Loucy (cell line): ENCODE measurements around the gene SPATA33.

ENCODE experiments used
- H2AFZ ChIP-seq: fragments of 200-600 bp; sonication (generic); 2 replicates; pipeline ENCODE4 v1.6.0; 2016; ENCODE audit warnings: antibody characterized with exemption, mild to moderate bottlenecking, low read length, moderate library complexity
- H3F3A ChIP-seq: fragments of 200-600 bp; 2 replicates; pipeline ENCODE4 v1.6.0; 2016; ENCODE audit warnings: antibody characterized with exemption, low read depth, mild to moderate bottlenecking
- H3K27me3 ChIP-seq: fragments of 200-600 bp; sonication (generic); 2 replicates; pipeline ENCODE4 v1.6.1; 2014; ENCODE audit warnings: low read length, mild to moderate bottlenecking; ENCODE audit not compliant: insufficient read depth, poor library complexity, severe bottlenecking
- H3K36me3 ChIP-seq: fragments of 200-600 bp; sonication (generic); 2 replicates; pipeline ENCODE4 v1.6.1; 2016; ENCODE audit warnings: low read length; ENCODE audit not compliant: insufficient read depth
- H3K4me1 ChIP-seq: fragments of 200-600 bp; sonication (generic); 2 replicates; pipeline ENCODE4 v1.5.1; 2014; ENCODE audit warnings: low read length, mild to moderate bottlenecking; ENCODE audit not compliant: insufficient read depth, poor library complexity, severe bottlenecking
- H3K4me2 ChIP-seq: fragments of 200-600 bp; sonication (generic); 2 replicates; pipeline ENCODE4 v1.6.0; 2014; ENCODE audit warnings: antibody characterized with exemption, low read length, low read depth, mild to moderate bottlenecking; ENCODE audit not compliant: poor library complexity, severe bottlenecking
- H3K4me3 ChIP-seq: fragments of 200-600 bp; sonication (generic); 2 replicates; pipeline ENCODE4 v1.5.1; 2014; ENCODE audit warnings: low read length, mild to moderate bottlenecking, mixed read lengths; ENCODE audit not compliant: poor library complexity, severe bottlenecking
- H3K79me2 ChIP-seq: fragments of 200-600 bp; sonication (generic); 2 replicates; pipeline ENCODE4 v1.6.1; 2014; ENCODE audit warnings: low read length; ENCODE audit not compliant: insufficient read depth
- H3K9ac ChIP-seq: fragments of 200-600 bp; sonication (generic); 2 replicates; pipeline ENCODE4 v1.6.0; 2014; ENCODE audit warnings: mild to moderate bottlenecking, low read depth, low read length, moderate library complexity; ENCODE audit not compliant: poor library complexity, severe bottlenecking
- H3K9me2 ChIP-seq: fragments of 200-600 bp; sonication (generic); replicated peaks from 2 replicates; pipeline ENCODE4 v1.6.1; 2016; ENCODE audit warnings: low read depth, low read length, mixed read lengths
- H3K9me3 ChIP-seq: fragments of 200-600 bp; sonication (generic); 2 replicates; pipeline ENCODE4 v1.6.1; 2014; ENCODE audit warnings: mild to moderate bottlenecking, antibody characterized with exemption, low read length, low read depth; ENCODE audit not compliant: insufficient read depth
- H4K20me1 ChIP-seq: fragments of 200-600 bp; sonication (generic); 2 replicates; pipeline ENCODE4 v1.6.0; 2014; ENCODE audit warnings: antibody characterized with exemption, low read length, mild to moderate bottlenecking; ENCODE audit not compliant: insufficient read depth, poor library complexity, severe bottlenecking
- CTCF ChIP-seq: fragments of 200-600 bp; sonication (generic); conservative IDR thresholded peaks from 2 replicates; pipeline ENCODE4 v1.5.1; 2014; ENCODE audit warnings: mild to moderate bottlenecking, antibody characterized with exemption, low read length
- EZH2phosphoT487 ChIP-seq: fragments of 200-600 bp; IDR thresholded peaks from 2 replicates; pipeline ENCODE4 v1.6.1; 2018; ENCODE audit warnings: antibody characterized with exemption, mild to moderate bottlenecking, moderate library complexity, borderline replicate concordance

Gene SPATA33

GRCh38 chr16:89657442-89658220 lies at the start of gene SPATA33, which contains the start of gene CHMP1A:
Gene SPATA33 (plus strand): TSS chr16:89657836. CDS start chr16:89657912, 76 bp downstream.
Gene CHMP1A (minus strand): TSS chr16:89657708. CDS start chr16:89657588, 120 bp downstream.
- Histone ChIP-seq H3K9me2 (no peaks in the 10 kb centered on the region), H3K79me2 (peaks cover 38% of the 10 kb centered on the region), H3K9me3 (no peaks in the 10 kb centered on the region), H3K4me3 (peak within 1 kb of the TSS; percentile 93), H4K20me1 (peaks cover 7% of the 10 kb centered on the region), H2AFZ (peak within 1 kb of the TSS; percentile 88), H3K9ac (peak within 1 kb of the TSS; percentile 93), H3K4me1 (peaks cover 4% of the 10 kb centered on the region), H3F3A (no peaks in the 10 kb centered on the region), H3K27me3 (no peaks in the 10 kb centered on the region), H3K36me3 (no peaks in the 10 kb centered on the region), H3K4me2 (peak within 1 kb of the TSS; percentile 93)
- no peak for TF ChIP-seq EZH2phosphoT487
- no peak for TF ChIP-seq CTCF

DNA sequence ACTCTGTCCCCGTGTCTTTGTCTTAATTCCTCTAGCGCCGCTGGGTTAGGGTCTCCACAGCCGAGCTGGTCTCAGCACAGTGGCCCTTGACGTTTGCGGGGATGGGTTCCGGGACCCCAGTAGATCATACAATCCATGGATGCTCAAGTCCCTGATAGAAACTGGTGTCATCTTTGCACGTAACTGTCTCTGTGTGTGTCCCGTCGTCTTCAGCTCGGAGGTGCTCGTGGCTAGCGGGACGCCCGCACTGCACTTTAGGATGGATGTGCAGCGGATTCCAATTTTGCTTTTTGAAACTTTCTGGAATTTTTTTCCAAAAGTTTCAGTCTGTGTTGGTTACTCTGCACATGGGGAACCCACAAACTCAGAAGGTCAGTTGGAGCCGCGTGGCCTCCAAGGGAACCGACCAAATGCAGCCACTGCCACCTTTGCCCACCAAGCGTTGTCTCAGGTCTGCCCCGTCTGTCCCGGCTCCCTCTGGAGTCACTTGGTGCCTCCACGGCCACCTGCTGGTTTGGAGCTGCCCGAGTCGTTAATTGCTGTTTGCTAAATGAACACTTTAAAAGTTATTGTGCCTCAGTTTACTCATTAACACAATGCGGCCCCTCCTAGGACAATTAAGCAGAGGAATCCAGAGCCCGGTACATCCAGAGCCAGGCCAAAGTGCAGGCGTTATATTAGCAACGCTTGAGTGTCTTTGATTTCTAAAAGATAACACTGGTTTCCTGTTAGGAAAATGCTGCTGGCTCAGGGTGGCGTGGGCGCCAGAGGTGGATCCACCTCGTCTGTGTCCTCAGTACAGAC lies 49.5 kb upstream of the SPATA33 start:
- peaks cover 4% of the 10 kb centered on the region for H3K4me1 ChIP-seq
- no peaks in the 10 kb centered on the region for H3K9me2 ChIP-seq
- no peaks in the 10 kb centered on the region for H3K9me3 ChIP-seq
- no peak overlapping the region for H2AFZ ChIP-seq
- H3K79me2 ChIP-seq = no peaks in the 10 kb centered on the region
- no peak overlapping the region for H3K9ac ChIP-seq
- no peaks in the 10 kb centered on the region for H3K36me3 ChIP-seq
- TF ChIP-seq EZH2phosphoT487 = no peak
- TF ChIP-seq CTCF = no peak
- H3K27me3 ChIP-seq = no peaks in the 10 kb centered on the region
- H3K4me3 ChIP-seq = no peak overlapping the region
- no peaks in the 10 kb centered on the region for H3F3A ChIP-seq
- H3K4me2 ChIP-seq = no peak overlapping the region
- H4K20me1 ChIP-seq = no peaks in the 10 kb centered on the region

DNA sequence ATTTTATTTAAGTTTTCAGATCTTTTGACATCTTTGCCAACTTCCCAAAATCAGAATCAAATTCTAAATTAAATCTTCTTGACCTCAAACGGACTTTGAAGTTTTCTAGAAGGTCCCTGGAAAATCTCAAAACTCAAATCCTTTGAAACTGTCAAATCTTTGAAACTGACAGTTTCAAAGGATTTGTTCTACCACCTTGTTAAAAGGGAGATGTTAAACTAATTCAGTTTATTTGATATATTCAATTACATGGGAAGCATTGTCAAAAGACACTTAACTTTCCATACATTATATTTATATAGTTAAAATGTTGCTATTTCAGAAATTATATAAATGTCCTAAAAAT lies 47.6 kb upstream of the SPATA33 start:
- TF ChIP-seq EZH2phosphoT487 (no peak), CTCF (no peak)
- Histone ChIP-seq H3K36me3 (no peaks in the 10 kb centered on the region), H3K9me2 (no peaks in the 10 kb centered on the region), H3K4me1 (peaks cover 9% of the 10 kb centered on the region), H3F3A (no peaks in the 10 kb centered on the region), H2AFZ (no peak overlapping the region), H3K79me2 (no peaks in the 10 kb centered on the region), H3K4me3 (no peak overlapping the region), H4K20me1 (no peaks in the 10 kb centered on the region), H3K9ac (no peak overlapping the region), H3K9me3 (no peaks in the 10 kb centered on the region), H3K4me2 (no peak overlapping the region), H3K27me3 (no peaks in the 10 kb centered on the region)
